ENCODE results near the gene FAM114A1.

Gene FAM114A1

GRCh38 chr4:38856524-38857337, 10.9 kb upstream of the FAM114A1 start, which contains the start of gene TLR6:
TSS of gene TLR6 (minus strand) at chr4:38856817. CDS start at chr4:38829473, 27,344 bp downstream.
- TF ChIP-seq, protein P1, sequence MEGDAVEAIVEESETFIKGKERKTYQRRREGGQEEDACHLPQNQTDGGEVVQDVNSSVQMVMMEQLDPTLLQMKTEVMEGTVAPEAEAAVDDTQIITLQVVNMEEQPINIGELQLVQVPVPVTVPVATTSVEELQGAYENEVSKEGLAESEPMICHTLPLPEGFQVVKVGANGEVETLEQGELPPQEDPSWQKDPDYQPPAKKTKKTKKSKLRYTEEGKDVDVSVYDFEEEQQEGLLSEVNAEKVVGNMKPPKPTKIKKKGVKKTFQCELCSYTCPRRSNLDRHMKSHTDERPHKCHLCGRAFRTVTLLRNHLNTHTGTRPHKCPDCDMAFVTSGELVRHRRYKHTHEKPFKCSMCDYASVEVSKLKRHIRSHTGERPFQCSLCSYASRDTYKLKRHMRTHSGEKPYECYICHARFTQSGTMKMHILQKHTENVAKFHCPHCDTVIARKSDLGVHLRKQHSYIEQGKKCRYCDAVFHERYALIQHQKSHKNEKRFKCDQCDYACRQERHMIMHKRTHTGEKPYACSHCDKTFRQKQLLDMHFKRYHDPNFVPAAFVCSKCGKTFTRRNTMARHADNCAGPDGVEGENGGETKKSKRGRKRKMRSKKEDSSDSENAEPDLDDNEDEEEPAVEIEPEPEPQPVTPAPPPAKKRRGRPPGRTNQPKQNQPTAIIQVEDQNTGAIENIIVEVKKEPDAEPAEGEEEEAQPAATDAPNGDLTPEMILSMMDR (IDR thresholded peaks at IDR 0.05): peak; percentile 54
- Histone ChIP-seq H3K79me2 (no peaks in the 10 kb centered on the region), H3K27ac (no peak within 1 kb of the TSS), H3K4me2 (ENCODE audit: low read length) (no peak within 1 kb of the TSS), H3K4me3 (ENCODE audit: low read depth, low read length) (peak within 1 kb of the TSS; percentile 2), H2AFZ (peak within 1 kb of the TSS; percentile 46), H3K27me3 (ENCODE audit: control insufficient read depth, insufficient read depth, low read length) (no peaks in the 10 kb centered on the region), H3K9me3 (ENCODE audit: control insufficient read depth, low read length) (no peaks in the 10 kb centered on the region), H3K9ac (no peak within 1 kb of the TSS), H3K36me3 (ENCODE audit: control insufficient read depth, insufficient read depth, low read length) (no peaks in the 10 kb centered on the region), H3K4me1 (no peaks in the 10 kb centered on the region)

DNA sequence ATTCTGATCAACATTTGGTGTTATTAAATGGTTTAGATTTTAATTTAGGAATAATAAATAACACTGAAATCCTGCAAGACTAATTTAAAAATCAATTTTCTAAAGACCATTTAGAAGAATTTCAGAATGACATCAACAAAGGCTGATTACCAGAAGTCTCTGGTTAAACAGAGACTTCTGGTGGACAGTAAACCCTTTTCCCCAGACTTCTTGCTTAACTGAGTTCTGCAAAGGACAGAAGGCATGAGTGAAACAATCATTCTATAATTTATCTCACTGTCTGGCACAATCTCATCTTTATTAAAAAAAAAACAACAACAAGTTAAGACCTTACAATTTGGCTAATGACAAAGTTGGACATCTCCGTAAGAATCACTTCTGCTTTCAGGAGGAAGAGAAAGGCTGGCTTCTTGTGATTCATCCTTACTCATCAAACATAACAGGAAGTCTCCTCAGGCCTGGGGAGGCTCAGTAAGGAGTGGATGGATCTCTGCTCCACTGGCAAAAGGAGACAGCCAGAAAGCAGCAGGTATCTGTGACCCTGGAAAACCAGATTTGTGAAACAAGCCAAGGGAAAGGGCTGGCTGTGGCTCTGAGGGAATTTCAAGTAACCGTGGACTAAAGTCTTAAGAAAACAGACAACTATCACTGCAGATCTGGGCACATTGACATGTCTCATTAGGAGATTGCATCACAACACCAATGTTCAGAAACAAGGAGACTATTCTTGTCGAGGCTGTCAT, 10.1 kb upstream of the FAM114A1 start:
- TF ChIP-seq, protein P1 (IDR thresholded peaks at IDR 0.05): no peak
- peak overlapping the region; percentile 24 for H3K27ac ChIP-seq
- peak overlapping the region; percentile 46 for H2AFZ ChIP-seq
- no peaks in the 10 kb centered on the region for H3K9me3 ChIP-seq (ENCODE audit: control insufficient read depth, low read length)
- H3K4me3 ChIP-seq (ENCODE audit: low read depth, low read length): no peak overlapping the region
- H3K9ac ChIP-seq: no peak overlapping the region
- H3K27me3 ChIP-seq (ENCODE audit: control insufficient read depth, insufficient read depth, low read length): no peaks in the 10 kb centered on the region
- H3K4me1 ChIP-seq: no peaks in the 10 kb centered on the region
- no peaks in the 10 kb centered on the region for H3K79me2 ChIP-seq
- no peak overlapping the region for H3K4me2 ChIP-seq (ENCODE audit: low read length)
- H3K36me3 ChIP-seq (ENCODE audit: control insufficient read depth, insufficient read depth, low read length): no peaks in the 10 kb centered on the region

GRCh38 chr4:38858097-38858420, 9.5 kb upstream of the FAM114A1 start:
- Histone ChIP-seq H3K9me3 (ENCODE audit: control insufficient read depth, low read length) (no peaks in the 10 kb centered on the region), H3K4me2 (ENCODE audit: low read length) (no peak overlapping the region), H3K27me3 (ENCODE audit: control insufficient read depth, insufficient read depth, low read length) (no peaks in the 10 kb centered on the region), H3K27ac (peak overlapping the region; percentile 24), H3K36me3 (ENCODE audit: control insufficient read depth, insufficient read depth, low read length) (no peaks in the 10 kb centered on the region), H3K4me1 (no peaks in the 10 kb centered on the region), H3K4me3 (ENCODE audit: low read depth, low read length) (no peak overlapping the region), H3K79me2 (no peaks in the 10 kb centered on the region), H3K9ac (no peak overlapping the region), H2AFZ (peak overlapping the region; percentile 46)
- TF ChIP-seq, protein P1 (IDR thresholded peaks at IDR 0.05): no peak

DNA sequence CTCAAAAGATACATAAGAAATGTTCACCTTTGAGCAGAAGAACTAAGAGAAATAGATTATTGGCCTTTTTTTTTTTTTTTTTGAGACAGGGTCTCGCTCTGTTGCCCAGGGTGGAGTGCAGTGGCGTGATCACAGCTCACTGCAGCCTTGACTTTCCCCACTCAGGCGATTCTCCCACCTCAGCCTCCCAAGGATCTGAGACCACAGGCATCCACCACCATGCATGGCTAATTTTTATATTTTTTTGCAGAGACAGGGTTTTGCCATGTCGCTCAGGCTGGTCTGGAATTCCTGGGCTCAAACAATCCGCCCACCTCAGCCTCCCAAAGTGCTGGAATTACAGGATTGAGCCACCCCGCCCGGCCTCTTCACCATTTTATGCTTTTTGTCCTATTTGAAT, 8.1 kb upstream of the FAM114A1 start:
- H3K4me1 ChIP-seq: no peaks in the 10 kb centered on the region
- H3K9me3 ChIP-seq (ENCODE audit: control insufficient read depth, low read length): no peaks in the 10 kb centered on the region
- H3K36me3 ChIP-seq (ENCODE audit: control insufficient read depth, insufficient read depth, low read length): no peaks in the 10 kb centered on the region
- no peak overlapping the region for H3K4me3 ChIP-seq (ENCODE audit: low read depth, low read length)
- no peak overlapping the region for H3K4me2 ChIP-seq (ENCODE audit: low read length)
- no peaks in the 10 kb centered on the region for H3K27me3 ChIP-seq (ENCODE audit: control insufficient read depth, insufficient read depth, low read length)
- H3K9ac ChIP-seq: no peak overlapping the region
- no peak overlapping the region for H2AFZ ChIP-seq
- H3K79me2 ChIP-seq: no peaks in the 10 kb centered on the region
- H3K27ac ChIP-seq: no peak overlapping the region
- TF ChIP-seq, protein P1 (IDR thresholded peaks at IDR 0.05): no peak
